Heart left ventricle (tissue), 16 donors: ENCODE measurements around the gene NR2C2AP. TPM values are rescaled to one million over a fixed set of nuclear protein-coding genes. Genes with fewer than 3 reads are reported as not detected.

Experiments
- ATAC-seq, 4 donors: fragments of 200-7000 bp; cut with Tn5 transposase; one replicate each; pipeline ENCODE4 v1.9.1; 2020 to 2022; ENCODE audit warnings: moderate library complexity in 4 of 4, mild to moderate bottlenecking in 3 of 4, moderate number of reproducible peaks in 1 of 4
- DNase-seq, 5 donors: peaks; one replicate each; pipeline ENCODE4 v3.0.0-alpha.2; 2020
- H3K27ac ChIP-seq, 12 donors: fragments of 200-600 bp; sonication (generic) in 4 of 12; one replicate each; pipeline versions ENCODE4 v1.5.0 to v1.8.0; 2016 to 2022; ENCODE audit warnings: mild to moderate bottlenecking in 2 of 12
- H3K27me3 ChIP-seq, 9 donors: fragments of 200-600 bp; sonication (generic) in 2 of 9; one replicate each; pipeline versions ENCODE4 v1.5.1 to v1.8.0; 2016 to 2022; ENCODE audit warnings: mild to moderate bottlenecking in 3 of 9
- H3K36me3 ChIP-seq, 9 donors: fragments of 200-600 bp; sonication (generic) in 2 of 9; one replicate each; pipeline versions ENCODE4 v1.5.0 to v1.8.0; 2018 to 2022; ENCODE audit warnings: mild to moderate bottlenecking in 2 of 9
- H3K4me1 ChIP-seq, 12 donors: fragments of 200-600 bp; sonication (generic) in 4 of 12; one replicate each; pipeline versions ENCODE4 v1.5.0 to v1.8.0; 2016 to 2022; ENCODE audit warnings: mild to moderate bottlenecking in 3 of 12
- H3K4me3 ChIP-seq, 12 donors: fragments of 200-600 bp; sonication (generic) in 4 of 12; one replicate each; pipeline versions ENCODE4 v1.5.0 to v1.8.0; 2017 to 2022; ENCODE audit warnings: mild to moderate bottlenecking in 9 of 12, moderate library complexity in 4 of 12
- H3K9me3 ChIP-seq, 12 donors: fragments of 200-600 bp; sonication (generic) in 4 of 12; one replicate each; pipeline versions ENCODE4 v1.5.0 to v1.8.0; 2016 to 2022; ENCODE audit warnings: mild to moderate bottlenecking in 1 of 12
- POLR2A ChIP-seq, 2 donors: fragments of 450-650 bp; IDR thresholded peaks; one replicate each; pipeline ENCODE4 v1.6.1; 2017; ENCODE audit warnings: antibody characterized with exemption in 2 of 2, mild to moderate bottlenecking in 2 of 2, moderate library complexity in 2 of 2
- WGBS, 4 donors: extraction: QIAGEN DNeasy Blood & Tissue Kit in 2 of 4; methylation state at CpG; one replicate each; pipeline versions ENCODE4 v1.1.5 to v1.1.7; 2013 to 2018; 5-methylcytosine and 5-hydroxymethylcytosine counted together
- intact Hi-C, 10 donors: fragments of 100-400 bp; cut with DNase I; formaldehyde crosslinking; loops; one replicate each; pipeline versions ENCODE4 v1.11.1 to v1.14.2; 2022
- polyA plus RNA-seq, 2 donors: library from polyadenylated mRNA; stranded (reverse); fragments of 200-250 nt; gene quantifications; one replicate each; pipeline ENCODE4 v1.2.3, GENCODE V29; 2013
- total RNA-seq, 9 donors: library from RNA; depleted of rRNA in 2 of 9; stranded (reverse); fragments of >200 nt in 2 of 9; fragmentation: NEBNext Ultra II Directional in 3 of 9; extraction: Animal tissue kit (Norgen Biotek cat#: 25700) in 3 of 9; gene quantifications; one replicate each; pipeline versions ENCODE4 v1.1.0 to v1.2.4, GENCODE V29; 2016 to 2023
- TF ChIP-seq, protein P1 (sequence below), 12 donors: fragments of 200-600 bp; sonication (generic) in 4 of 12; IDR thresholded peaks; one replicate each; pipeline versions ENCODE4 v1.5.0 to v1.8.0; 2018 to 2022; ENCODE audit warnings: antibody characterized with exemption in 12 of 12, mild to moderate bottlenecking in 5 of 12
- donor health status: ischemic (EF 13 %, LVEDD 7.1; RV severe dilation, severe dysfunction).
- donor health status: healthy with polysubstance abuse.
- donor health status: DM: no; HTN: yes; CAD: no.
- donor health status: DM: no; HTN: no; CAD: no.
- donor health status: ischemic (EF 25% LVEDD 6.9; RV normal size, moderate dysfunction).
- donor health status: ischemic (EF 25% LVEDD 5.7; RV mildly dilated, moderate dysfunction).
- donor health status: healthy.
- donor health status: DM: yes; HTN: yes; CAD: no.
- donor health status: ischemic (EF 35%, LVEDD 5.7; RV mildly dilated, moderate dysfunction).
- donor health status: nonischemic (EF 11% LVEDD 7.7; RV severe dilation, severe dysfunction).
- donor health status: DM: yes; HTN: yes; CAD: no.
- donor health status: PGD.
- donor health status: ischemic (EF 29% LVEDD 5.4; RV normal size, mild dysfunction).
- donor health status: nonischemic (EF 23%, LVEDD 6.1; RV moderate dilation, normal function).

Gene NR2C2AP
- total and polyA plus RNA-seq, 11 donors = 2.6 to 26.2 (median 6.3) TPM

DNA sequence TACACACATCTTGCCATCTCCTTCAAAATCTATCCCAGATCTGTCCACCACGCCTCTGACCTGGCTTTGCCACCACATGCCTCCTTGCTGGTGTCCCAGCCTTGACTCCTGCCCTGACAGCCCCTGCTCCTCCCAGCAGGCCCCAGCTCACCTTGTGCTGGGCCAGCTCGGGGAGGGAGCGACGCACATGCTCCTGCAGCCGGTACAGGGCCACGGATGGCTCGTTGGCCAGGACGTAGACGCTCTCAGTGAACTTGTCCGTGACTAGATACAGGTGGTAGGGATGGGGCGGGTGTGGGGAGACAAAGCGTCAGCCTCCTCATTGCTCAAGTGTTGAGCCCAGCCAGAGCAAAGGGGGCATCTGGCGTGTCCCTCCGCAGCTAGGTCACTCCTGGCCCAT lies 16.5 kb downstream of the NR2C2AP start:
- TF ChIP-seq POLR2A (IDR thresholded peaks at IDR 0.05) = no peak
- TF ChIP-seq, protein P1, sequence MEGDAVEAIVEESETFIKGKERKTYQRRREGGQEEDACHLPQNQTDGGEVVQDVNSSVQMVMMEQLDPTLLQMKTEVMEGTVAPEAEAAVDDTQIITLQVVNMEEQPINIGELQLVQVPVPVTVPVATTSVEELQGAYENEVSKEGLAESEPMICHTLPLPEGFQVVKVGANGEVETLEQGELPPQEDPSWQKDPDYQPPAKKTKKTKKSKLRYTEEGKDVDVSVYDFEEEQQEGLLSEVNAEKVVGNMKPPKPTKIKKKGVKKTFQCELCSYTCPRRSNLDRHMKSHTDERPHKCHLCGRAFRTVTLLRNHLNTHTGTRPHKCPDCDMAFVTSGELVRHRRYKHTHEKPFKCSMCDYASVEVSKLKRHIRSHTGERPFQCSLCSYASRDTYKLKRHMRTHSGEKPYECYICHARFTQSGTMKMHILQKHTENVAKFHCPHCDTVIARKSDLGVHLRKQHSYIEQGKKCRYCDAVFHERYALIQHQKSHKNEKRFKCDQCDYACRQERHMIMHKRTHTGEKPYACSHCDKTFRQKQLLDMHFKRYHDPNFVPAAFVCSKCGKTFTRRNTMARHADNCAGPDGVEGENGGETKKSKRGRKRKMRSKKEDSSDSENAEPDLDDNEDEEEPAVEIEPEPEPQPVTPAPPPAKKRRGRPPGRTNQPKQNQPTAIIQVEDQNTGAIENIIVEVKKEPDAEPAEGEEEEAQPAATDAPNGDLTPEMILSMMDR (IDR thresholded peaks at IDR 0.05) = no peak
- no peak for DNase-seq
- H3K4me1 ChIP-seq = peaks cover 4 to 33% (median 24%) of the 10 kb centered on the region in 12 donors
- peaks cover 0 to 43% (median 24%) of the 10 kb centered on the region in 9 donors for H3K36me3 ChIP-seq
- 89 to 95% (median 93%) methylated on average over 14 of the region's 14 CpGs for WGBS, 4 donors
- no peaks in the 10 kb centered on the region for H3K27me3 ChIP-seq
- intact Hi-C loops = loop anchor here in 1 of 10 donors (10.0 kb wide), 1 partner anchor 158 kb away; no protein-coding TSS in a partner anchor
- no peak overlapping the region for H3K27ac ChIP-seq
- ATAC-seq = no peak
- no peak overlapping the region for H3K4me3 ChIP-seq
- no peaks in the 10 kb centered on the region for H3K9me3 ChIP-seq

DNA sequence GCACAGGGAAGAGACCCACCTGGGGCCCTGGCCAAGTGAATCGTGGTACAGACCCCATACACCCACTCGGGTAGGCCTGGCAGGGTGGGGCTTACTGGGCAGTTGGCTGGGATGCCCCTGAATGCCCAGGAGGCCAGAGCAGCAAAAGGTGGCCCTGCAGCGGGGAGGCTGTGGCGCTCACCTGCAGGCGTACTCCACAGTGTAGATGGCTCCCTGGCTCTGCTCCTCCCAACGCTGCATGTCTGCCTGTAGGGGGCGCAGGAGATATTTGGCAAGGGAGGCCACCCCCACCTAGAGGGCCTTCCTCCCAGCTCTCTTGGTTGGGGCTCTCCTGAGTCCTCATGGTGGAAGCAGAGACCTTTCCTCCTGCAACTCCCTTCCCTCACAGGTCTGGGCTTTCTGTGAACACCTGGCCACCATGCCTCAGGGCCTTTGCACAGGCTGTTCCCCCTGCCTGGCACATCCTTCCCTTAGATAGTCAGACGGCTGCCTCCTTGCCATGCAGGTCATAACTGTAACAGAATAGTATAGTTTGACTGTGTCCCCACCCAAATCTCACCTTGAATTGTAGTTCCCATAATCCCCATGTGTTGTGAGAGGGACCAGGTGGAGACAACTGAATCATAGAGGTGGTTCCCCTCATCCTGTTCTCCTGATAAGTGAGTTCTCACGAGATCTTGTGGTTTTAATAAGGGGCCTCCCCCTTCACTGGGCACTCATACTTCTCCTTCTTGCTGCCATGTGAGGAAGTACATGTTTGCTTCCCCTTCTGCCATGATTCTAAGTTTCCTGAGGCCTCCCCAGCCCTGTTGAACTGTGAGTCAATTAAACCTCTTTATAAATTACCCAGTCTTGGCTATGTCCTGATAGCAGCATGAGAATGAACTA lies 17.1 kb downstream of the NR2C2AP start:
- peak in 3 of 4 donors; percentile 43 to 55 (median 54) for ATAC-seq
- no peak for DNase-seq
- H3K9me3 ChIP-seq = no peaks in the 10 kb centered on the region
- H3K36me3 ChIP-seq = peaks cover 0 to 50% (median 30%) of the 10 kb centered on the region in 9 donors
- WGBS, 4 donors = 63 to 69% (median 67%) methylated on average over 7 to 9 of the region's 9 CpGs
- peaks cover 2 to 28% (median 21%) of the 10 kb centered on the region in 12 donors for H3K4me1 ChIP-seq
- H3K4me3 ChIP-seq = no peak overlapping the region
- no peak overlapping the region for H3K27ac ChIP-seq
- no peaks in the 10 kb centered on the region for H3K27me3 ChIP-seq
- TF ChIP-seq, protein P1 (IDR thresholded peaks at IDR 0.05) = peak; percentile 15 to 63 (median 40)
- no peak for TF ChIP-seq POLR2A (IDR thresholded peaks at IDR 0.05)
- intact Hi-C loops = loop anchor here in 1 of 10 donors (10.0 kb wide), 1 partner anchor 159 kb away; no protein-coding TSS in a partner anchor

DNA sequence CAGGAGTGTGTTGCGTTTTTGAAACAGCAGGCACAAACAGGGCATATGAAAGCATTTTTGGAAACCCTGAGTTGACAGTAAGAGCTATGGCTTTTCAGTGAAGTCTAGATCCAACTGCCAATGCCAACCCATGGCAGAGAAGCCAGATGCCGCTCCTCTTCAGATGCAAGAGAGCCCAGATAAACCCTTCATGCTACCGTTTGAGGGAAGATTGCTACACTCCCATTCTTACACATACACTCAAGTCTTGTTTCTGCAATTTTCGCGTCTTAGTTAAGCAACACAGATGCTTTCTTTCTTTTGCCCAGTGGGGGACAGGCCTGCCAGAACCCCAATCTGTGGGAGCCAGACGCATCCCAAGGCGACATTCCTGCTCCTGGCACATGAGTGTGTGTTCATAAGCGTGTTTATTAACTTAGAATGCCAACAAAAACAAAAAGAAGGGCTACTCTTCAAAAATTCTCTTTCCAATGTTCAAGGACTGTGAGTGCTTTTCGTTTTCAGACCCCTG lies 21.7 kb downstream of the NR2C2AP start:
- TF ChIP-seq POLR2A (IDR thresholded peaks at IDR 0.05) = no peak
- TF ChIP-seq, protein P1 (IDR thresholded peaks at IDR 0.05) = no peak
- Histone ChIP-seq H3K4me3 (no peak overlapping the region), H3K36me3 (peaks cover 0 to 62% (median 37%) of the 10 kb centered on the region in 9 donors), H3K4me1 (no peaks in the 10 kb centered on the region), H3K27ac (no peak overlapping the region), H3K9me3 (peaks cover 0 to 6% (median 0%) of the 10 kb centered on the region in 12 donors), H3K27me3 (no peaks in the 10 kb centered on the region)
- DNase-seq (no peak), ATAC-seq (no peak)
- WGBS, 4 donors = 92 to 94% (median 94%) methylated on average over 9 of the region's 9 CpGs
- intact Hi-C loops = loop anchor here in 1 of 10 donors (10.0 kb wide), 1 partner anchor 163 kb away; no protein-coding TSS in a partner anchor
